Naive thymus-derived CD4-positive, alpha-beta T cell (primary cell): ENCODE results near the gene ZNRF3. TPM values are rescaled to one million over a fixed set of nuclear protein-coding genes. Genes with fewer than 3 reads are reported as not detected.

Experiments used
- ATAC-seq: fragments of 150-1000 bp; cut with Tn5 transposase; 2 replicates; pipeline ENCODE4 v1.10.0; 2021; ENCODE audit warnings: mild to moderate bottlenecking, moderate library complexity
- CTCF ChIA-PET: fragments of 350-600 bp; sonication (Branson Sonifier 250); formaldehyde crosslinking; loops from one replicate; lab custom pipeline; 2021; ENCODE audit warnings: antibody characterized with exemption; lab: Charles Lee
- POLR2A ChIA-PET: fragments of 350-600 bp; sonication (Branson Sonifier 250); formaldehyde crosslinking; loops from one replicate; lab custom pipeline; 2021; ENCODE audit warnings: antibody characterized with exemption, inconsistent platforms; lab: Charles Lee
- DNase-seq, 9 donors: peaks; one replicate each; pipeline versions ENCODE4 v3.0.0 to v3.0.0-alpha.2; 2020 to 2022; ENCODE audit warnings: mixed read lengths in 1 of 9
- H3K27ac ChIP-seq: one replicate; pipeline ENCODE4 v1.7.0; 2013; ENCODE audit warnings: mild to moderate bottlenecking, low read depth, low read length, moderate library complexity
- H3K27me3 ChIP-seq, 2 donors: one replicate each; pipeline ENCODE4 v1.7.0; 2013; ENCODE audit warnings: low read length in 2 of 2, mild to moderate bottlenecking in 2 of 2, moderate library complexity in 2 of 2; ENCODE audit not compliant: control insufficient read depth in 2 of 2, insufficient read depth in 2 of 2
- H3K36me3 ChIP-seq, 3 experiments: 1 replicate in 2 of 3; 2 replicates in 1 of 3; pipeline ENCODE4 v1.7.0; 2013; ENCODE audit warnings: low read length in 3 of 3, mild to moderate bottlenecking in 3 of 3, moderate library complexity in 1 of 3; ENCODE audit not compliant: insufficient read depth in 3 of 3, control insufficient read depth in 2 of 3
- H3K4me1 ChIP-seq, 2 donors: one replicate each; pipeline ENCODE4 v1.7.0; 2013; ENCODE audit warnings: low read length in 2 of 2, mild to moderate bottlenecking in 2 of 2, moderate library complexity in 1 of 2; ENCODE audit not compliant: control insufficient read depth in 2 of 2, insufficient read depth in 2 of 2
- H3K4me3 ChIP-seq: 2 replicates; pipeline ENCODE4 v1.7.0; 2013; ENCODE audit warnings: mild to moderate bottlenecking, low read length
- H3K9me3 ChIP-seq, 3 experiments: 1 replicate in 2 of 3; 2 replicates in 1 of 3; pipeline ENCODE4 v1.7.0; 2013; ENCODE audit warnings: low read length in 3 of 3; ENCODE audit not compliant: control insufficient read depth in 2 of 3
- H3K27ac Mint-ChIP-seq, 9 donors: one replicate each; pipeline ENCODE4 v1.8.0; 2020 to 2022; ENCODE audit warnings: mixed read lengths in 9 of 9, mild to moderate bottlenecking in 8 of 9, moderate library complexity in 5 of 9, inconsistent platforms in 2 of 9
- H3K27me3 Mint-ChIP-seq, 5 donors: one replicate each; pipeline ENCODE4 v1.8.0; 2021 to 2022; ENCODE audit warnings: mixed read lengths in 5 of 5, mild to moderate bottlenecking in 1 of 5
- H3K36me3 Mint-ChIP-seq, 5 donors: one replicate each; pipeline ENCODE4 v1.8.0; 2020 to 2022; ENCODE audit warnings: mixed read lengths in 5 of 5, mild to moderate bottlenecking in 3 of 5, inconsistent platforms in 1 of 5
- H3K4me1 Mint-ChIP-seq, 7 donors: one replicate each; pipeline ENCODE4 v1.8.0; 2020 to 2022; ENCODE audit warnings: mixed read lengths in 7 of 7, mild to moderate bottlenecking in 3 of 7, inconsistent platforms in 1 of 7
- H3K4me3 Mint-ChIP-seq, 10 donors: one replicate each; pipeline ENCODE4 v1.8.0; 2020 to 2022; ENCODE audit warnings: mild to moderate bottlenecking in 10 of 10, mixed read lengths in 10 of 10, moderate library complexity in 6 of 10, inconsistent platforms in 2 of 10
- H3K9me3 Mint-ChIP-seq, 11 donors: one replicate each; pipeline ENCODE4 v1.8.0; 2020 to 2022; ENCODE audit warnings: mixed read lengths in 11 of 11, mild to moderate bottlenecking in 4 of 11, inconsistent platforms in 1 of 11, moderate library complexity in 1 of 11
- intact Hi-C, 2 donors: fragments of 100-400 bp; cut with micrococcal nuclease; formaldehyde crosslinking; loops; one replicate each; pipeline ENCODE4 v1.15.1; 2023
- polyA plus RNA-seq, 2 donors: library from polyadenylated mRNA; unstranded; fragments of 300-500 nt; fragmentation: Illumina TruSeq; gene quantifications; one replicate each; pipeline ENCODE4 v1.2.3, GENCODE V29; 2021
- total RNA-seq, 6 experiments: library from RNA in 5 of 6; stranded (reverse) in 5 of 6; gene quantifications; 1 replicate in 5 of 6; 2 replicates in 1 of 6; pipeline ENCODE4 v1.2.3 and lab custom pipeline; 2021 to 2026

Gene ZNRF3
- total and polyA plus RNA-seq, 7 experiments from 2014 or later = 0.22 to 0.98 (median 0.63) TPM

- H3K9me3 ChIP-seq = peaks cover 0 to 18% (median 8%) of the 10 kb centered on the region in 3 experiments
- peaks cover 0 to 40% of the 10 kb centered on the region in 2 donors for H3K27me3 ChIP-seq
- H3K4me3 ChIP-seq = no peak overlapping the region
- ATAC-seq (no peak), DNase-seq (no peak)
- H3K4me3 Mint-ChIP-seq = no peak overlapping the region
- intact Hi-C loops = loop anchor here (10.0 kb wide), 2 partner anchors 67 to 83 kb away; partner anchors contain the start of gene ZNRF3 (in 1 of the 2)
- ChIA-PET CTCF (no interaction called here), POLR2A (no interaction called here)
- no peaks in the 10 kb centered on the region for H3K36me3 ChIP-seq
- H3K9me3 Mint-ChIP-seq = peaks cover 4 to 22% (median 14%) of the 10 kb centered on the region in 11 donors
- H3K4me1 Mint-ChIP-seq = peaks cover 9 to 14% (median 14%) of the 10 kb centered on the region in 7 donors
- peaks cover 72 to 91% (median 82%) of the 10 kb centered on the region in 5 donors for H3K27me3 Mint-ChIP-seq
- H3K27ac ChIP-seq = no peak overlapping the region
- no peak overlapping the region for H3K27ac Mint-ChIP-seq
- H3K36me3 Mint-ChIP-seq = peaks cover 6 to 21% (median 11%) of the 10 kb centered on the region in 5 donors
- peaks cover 12 to 15% of the 10 kb centered on the region in 2 donors for H3K4me1 ChIP-seq
Measured at GRCh38 chr22:28951530-28951929, 68.2 kb downstream of the ZNRF3 start.

- Mint-ChIP-seq H3K27me3 (peaks cover 71 to 91% (median 82%) of the 10 kb centered on the region in 5 donors), H3K36me3 (peaks cover 1 to 15% (median 6%) of the 10 kb centered on the region in 5 donors), H3K4me1 (peaks cover 12 to 19% (median 19%) of the 10 kb centered on the region in 7 donors), H3K4me3 (no peak overlapping the region), H3K9me3 (peaks cover 0 to 17% (median 9%) of the 10 kb centered on the region in 11 donors), H3K27ac (no peak overlapping the region)
- Histone ChIP-seq H3K36me3 (no peaks in the 10 kb centered on the region), H3K4me3 (no peak overlapping the region), H3K27me3 (peaks cover 0 to 42% of the 10 kb centered on the region in 2 donors), H3K27ac (no peak overlapping the region), H3K9me3 (peaks cover 0 to 13% (median 3%) of the 10 kb centered on the region in 3 experiments), H3K4me1 (peaks cover 15 to 20% of the 10 kb centered on the region in 2 donors)
- CTCF ChIA-PET = interaction anchor here (0.7 kb wide), 1 partner anchor 161 kb away, joined by 3 read pairs; no protein-coding TSS in a partner anchor
- POLR2A ChIA-PET = no interaction called here
- ATAC-seq = no peak
- DNase-seq = no peak
- intact Hi-C loops = loop anchor here (10.0 kb wide), 2 partner anchors 67 to 83 kb away; partner anchors contain the start of gene ZNRF3 (in 1 of the 2)
Measured at GRCh38 chr22:28951969-28952521, 68.7 kb downstream of the ZNRF3 start.

- POLR2A ChIA-PET = no interaction called here
- no peak overlapping the region for H3K27ac ChIP-seq
Measured at GRCh38 chr22:28952857-28953256, 69.5 kb downstream of the ZNRF3 start.

DNA sequence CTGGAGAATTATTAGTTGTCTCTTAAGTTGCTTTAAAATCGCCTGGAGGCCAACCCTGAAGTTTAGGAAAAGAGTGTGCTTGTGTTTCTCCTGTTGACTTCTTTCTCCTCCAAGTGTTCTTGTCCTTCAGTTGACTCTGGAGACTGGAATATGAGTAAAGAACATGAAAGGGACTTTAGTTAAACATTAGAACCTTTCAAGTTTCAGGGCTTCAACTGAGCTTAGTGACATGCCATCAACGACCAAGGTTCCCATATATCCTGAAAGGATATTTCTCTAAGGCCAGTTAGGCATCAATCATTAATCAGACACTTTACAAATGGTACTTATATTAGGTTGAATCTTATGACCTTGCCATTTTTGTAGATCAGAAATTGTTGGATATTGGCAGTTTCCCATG lies 70.0 kb downstream of the ZNRF3 start:
- Histone ChIP-seq H3K27ac (no peak overlapping the region), H3K27me3 (peaks cover 0 to 47% of the 10 kb centered on the region in 2 donors), H3K36me3 (no peaks in the 10 kb centered on the region), H3K4me3 (no peak overlapping the region), H3K4me1 (peaks cover 15 to 20% of the 10 kb centered on the region in 2 donors), H3K9me3 (peaks cover 0 to 1% (median 0%) of the 10 kb centered on the region in 3 experiments)
- Mint-ChIP-seq H3K36me3 (peaks cover 0 to 7% (median 2%) of the 10 kb centered on the region in 5 donors), H3K9me3 (peaks cover 0 to 8% (median 2%) of the 10 kb centered on the region in 11 donors), H3K4me3 (no peak overlapping the region), H3K27ac (no peak overlapping the region), H3K4me1 (peaks cover 12 to 25% (median 19%) of the 10 kb centered on the region in 7 donors), H3K27me3 (peaks cover 77 to 95% (median 90%) of the 10 kb centered on the region in 5 donors)
- no peak for DNase-seq
- CTCF ChIA-PET = no interaction called here
- POLR2A ChIA-PET = no interaction called here
- ATAC-seq = no peak
- intact Hi-C loops = loop anchor here (10.0 kb wide), 2 partner anchors 69 to 81 kb away; partner anchors contain the start of gene ZNRF3 (in 1 of the 2)

More at GRCh38 chr22:28952857-28953256, 69.5 kb downstream of the ZNRF3 start:
- Mint-ChIP-seq H3K27ac (no peak overlapping the region), H3K4me1 (peaks cover 12 to 21% (median 19%) of the 10 kb centered on the region in 7 donors), H3K27me3 (peaks cover 72 to 92% (median 85%) of the 10 kb centered on the region in 5 donors), H3K9me3 (peaks cover 0 to 11% (median 3%) of the 10 kb centered on the region in 11 donors), H3K36me3 (peaks cover 0 to 9% (median 2%) of the 10 kb centered on the region in 5 donors), H3K4me3 (no peak overlapping the region)
- Histone ChIP-seq H3K27me3 (peaks cover 0 to 42% of the 10 kb centered on the region in 2 donors), H3K36me3 (no peaks in the 10 kb centered on the region), H3K9me3 (peaks cover 0 to 5% (median 0%) of the 10 kb centered on the region in 3 experiments), H3K4me1 (peaks cover 15 to 20% of the 10 kb centered on the region in 2 donors), H3K4me3 (no peak overlapping the region)
- no peak for ATAC-seq
- no peak for DNase-seq
- intact Hi-C loops = loop anchor here (10.0 kb wide), 2 partner anchors 68 to 82 kb away; partner anchors contain the start of gene ZNRF3 (in 1 of the 2)
- CTCF ChIA-PET = no interaction called here

DNA sequence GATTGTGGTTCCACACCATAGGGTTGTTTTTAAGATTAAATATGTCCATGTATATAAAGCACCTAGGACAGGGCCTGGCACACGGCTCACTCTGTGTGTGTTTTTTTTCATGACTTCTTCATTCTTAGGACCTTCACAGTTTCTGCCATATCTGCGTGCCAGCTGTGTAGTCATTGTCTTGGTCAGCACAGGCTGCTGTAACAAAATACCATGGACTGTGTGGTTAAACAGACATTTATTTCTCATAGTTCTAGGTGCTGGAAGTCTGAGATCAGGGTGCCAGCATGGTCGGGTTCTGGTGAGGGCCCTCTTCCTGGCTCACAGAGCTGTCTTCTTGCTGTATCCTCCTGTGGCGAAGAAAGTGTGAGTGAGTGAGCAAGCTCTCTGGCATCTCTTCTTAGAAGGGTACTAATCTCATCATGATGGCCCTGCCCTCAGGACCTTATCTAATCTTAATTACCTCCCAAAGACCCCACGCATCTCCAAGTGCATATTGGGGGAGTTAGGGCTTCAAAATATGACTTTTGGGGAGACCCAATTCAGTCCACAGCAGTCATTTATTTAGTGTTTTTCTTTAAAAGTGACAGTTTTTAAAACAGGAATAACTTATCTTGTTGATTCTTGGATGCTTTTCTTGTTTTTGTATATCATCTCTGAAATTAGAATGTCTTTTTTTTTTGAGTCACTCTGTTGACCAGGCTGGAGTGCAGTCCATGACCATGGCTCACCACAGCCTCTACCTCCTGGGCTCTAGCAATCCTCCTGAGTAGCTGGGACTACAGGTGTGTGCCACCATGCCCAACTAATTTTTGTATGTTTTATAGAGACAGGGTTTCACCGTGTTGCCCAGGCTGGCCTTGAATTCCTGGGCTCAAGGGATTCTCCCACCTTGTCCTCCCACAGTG lies 70.9 kb downstream of the ZNRF3 start:
- ChIA-PET POLR2A (no interaction called here), CTCF (no interaction called here)
- peak overlapping the region in 1 of 9 donors; percentile 5 for H3K27ac Mint-ChIP-seq

GRCh38 chr22:28955817-28956216 lies 72.4 kb downstream of the ZNRF3 start:
- Mint-ChIP-seq H3K4me3 (peak overlapping the region; percentile 39 to 94 (median 70)), H3K9me3 (peaks cover 0 to 3% (median 0%) of the 10 kb centered on the region in 11 donors), H3K27ac (peak overlapping the region in 7 of 9 donors; percentile 47 to 90 (median 73)), H3K36me3 (peaks cover 0 to 5% (median 0%) of the 10 kb centered on the region in 5 donors), H3K4me1 (peaks cover 13 to 25% (median 19%) of the 10 kb centered on the region in 7 donors), H3K27me3 (peaks cover 80 to 99% (median 93%) of the 10 kb centered on the region in 5 donors)
- H3K4me1 ChIP-seq = peaks cover 15 to 20% of the 10 kb centered on the region in 2 donors
- H3K27me3 ChIP-seq = peaks cover 2 to 44% of the 10 kb centered on the region in 2 donors
- POLR2A ChIA-PET = no interaction called here
- peak; percentile 92 for ATAC-seq
- intact Hi-C loops = loop anchor here (2.0 to 10.0 kb wide), 4 partner anchors 71 to 284 kb away; partner anchors contain the start of gene ZNRF3 (in 2 of the 2)
- no peaks in the 10 kb centered on the region for H3K36me3 ChIP-seq
- no peak overlapping the region for H3K4me3 ChIP-seq
- peak; percentile 19 to 84 (median 79) for DNase-seq
- CTCF ChIA-PET = no interaction called here
- H3K9me3 ChIP-seq = no peaks in the 10 kb centered on the region
- no peak overlapping the region for H3K27ac ChIP-seq

More for the DNA sequence above, 70.9 kb downstream of the ZNRF3 start:
- Histone ChIP-seq H3K4me1 (peaks cover 15 to 20% of the 10 kb centered on the region in 2 donors), H3K9me3 (no peaks in the 10 kb centered on the region), H3K27me3 (peaks cover 0 to 55% of the 10 kb centered on the region in 2 donors), H3K27ac (no peak overlapping the region), H3K4me3 (no peak overlapping the region), H3K36me3 (no peaks in the 10 kb centered on the region)
- Mint-ChIP-seq H3K9me3 (peaks cover 0 to 7% (median 0%) of the 10 kb centered on the region in 11 donors), H3K4me1 (peaks cover 12 to 25% (median 19%) of the 10 kb centered on the region in 7 donors), H3K4me3 (no peak overlapping the region), H3K36me3 (peaks cover 0 to 5% (median 0%) of the 10 kb centered on the region in 5 donors), H3K27me3 (peaks cover 78 to 98% (median 92%) of the 10 kb centered on the region in 5 donors)
- ATAC-seq = no peak
- intact Hi-C loops = loop anchor here (10.0 kb wide), 2 partner anchors 69 to 81 kb away; partner anchors contain the start of gene ZNRF3 (in 1 of the 2)
- no peak for DNase-seq
